CD14-positive monocyte (primary cell): Measurements from ENCODE around the gene CRYBG3. TPM values are rescaled to one million over a fixed set of nuclear protein-coding genes. Genes with fewer than 3 reads are reported as not detected.

Experiments used
- DNase-seq, 3 donors: peaks; one replicate each; pipeline ENCODE4 v3.0.0-alpha.2; 2011 to 2022
- H2AFZ ChIP-seq: 2 replicates; pipeline ENCODE4 v1.6.0; 2012; ENCODE audit warnings: mild to moderate bottlenecking, low read depth, low read length, inconsistent platforms; ENCODE audit not compliant: insufficient read depth, poor library complexity, severe bottlenecking
- H3K27ac ChIP-seq, 2 donors: 1 replicate in 1 of 2; 2 replicates in 1 of 2; pipeline ENCODE4 v1.5.1; 2012 to 2013; ENCODE audit warnings: low read length in 2 of 2, control low read depth in 1 of 2, inconsistent platforms in 1 of 2, low read depth in 1 of 2, mild to moderate bottlenecking in 1 of 2
- H3K27me3 ChIP-seq, 2 donors: one replicate each; pipeline versions ENCODE4 v1.6.0 to v1.6.1; 2011 to 2013; ENCODE audit warnings: low read length in 2 of 2; ENCODE audit not compliant: control insufficient read depth in 2 of 2, insufficient read depth in 2 of 2
- H3K36me3 ChIP-seq, 2 donors: replicated peaks in 1 of 2; 1 replicate in 1 of 2; 2 replicates in 1 of 2; pipeline versions ENCODE4 v1.5.1 to v1.6.1; 2012 to 2013; ENCODE audit warnings: low read length in 2 of 2, control low read depth in 1 of 2, inconsistent platforms in 1 of 2, mild to moderate bottlenecking in 1 of 2; ENCODE audit not compliant: insufficient read depth in 2 of 2, control insufficient read depth in 1 of 2
- H3K4me1 ChIP-seq, 2 donors: 1 replicate in 1 of 2; 2 replicates in 1 of 2; pipeline versions ENCODE4 v1.5.1 to v1.6.1; 2012 to 2013; ENCODE audit warnings: low read length in 2 of 2, control low read depth in 1 of 2, inconsistent platforms in 1 of 2, mild to moderate bottlenecking in 1 of 2, moderate library complexity in 1 of 2; ENCODE audit not compliant: insufficient read depth in 2 of 2, control insufficient read depth in 1 of 2
- H3K4me2 ChIP-seq: replicated peaks from 2 replicates; pipeline ENCODE3; 2012; ENCODE audit warnings: low read length, moderate library complexity, mild to moderate bottlenecking; ENCODE audit not compliant: poor library complexity, severe bottlenecking; ENCODE audit errors: extremely low read depth
- H3K4me3 ChIP-seq, 3 experiments: fragments of 200-600 bp in 1 of 3; sonication (generic) in 1 of 3; replicated peaks in 1 of 3; 1 replicate in 2 of 3; 2 replicates in 1 of 3; pipeline ENCODE4 v1.5.1; 2011 to 2013; ENCODE audit warnings: low read length in 3 of 3, mild to moderate bottlenecking in 3 of 3, control low read depth in 2 of 3, low read depth in 2 of 3, inconsistent platforms in 1 of 3, moderate library complexity in 1 of 3
- H3K79me2 ChIP-seq: 2 replicates; pipeline ENCODE4 v1.6.0; 2012; ENCODE audit warnings: mild to moderate bottlenecking, control low read depth, inconsistent platforms, low read length, moderate library complexity; ENCODE audit not compliant: insufficient read depth
- H3K9ac ChIP-seq: 2 replicates; pipeline ENCODE4 v1.6.0; 2017; ENCODE audit warnings: low read length, mild to moderate bottlenecking; ENCODE audit not compliant: insufficient read depth, poor library complexity, severe bottlenecking
- H3K9me3 ChIP-seq, 2 donors: replicated peaks in 1 of 2; 1 replicate in 1 of 2; 2 replicates in 1 of 2; pipeline versions ENCODE4 v1.5.1 to v1.6.1; 2012 to 2013; ENCODE audit warnings: low read length in 2 of 2, control low read depth in 1 of 2; ENCODE audit not compliant: control insufficient read depth in 1 of 2, insufficient read depth in 1 of 2
- H4K20me1 ChIP-seq: 2 replicates; pipeline ENCODE4 v1.6.0; 2012; ENCODE audit warnings: mild to moderate bottlenecking, low read length, control low read depth, moderate library complexity; ENCODE audit not compliant: insufficient read depth
- H3K27ac Mint-ChIP-seq, 7 donors: one replicate each; pipeline ENCODE4 v1.8.0; 2020; ENCODE audit warnings: mild to moderate bottlenecking in 7 of 7, mixed read lengths in 7 of 7, moderate library complexity in 6 of 7, inconsistent platforms in 2 of 7
- H3K27me3 Mint-ChIP-seq, 3 donors: one replicate each; pipeline ENCODE4 v1.8.0; 2021 to 2022; ENCODE audit warnings: low read depth in 3 of 3, mild to moderate bottlenecking in 3 of 3, mixed read lengths in 3 of 3, moderate library complexity in 3 of 3, inconsistent platforms in 1 of 3
- H3K36me3 Mint-ChIP-seq, 2 donors: one replicate each; pipeline ENCODE4 v1.8.0; 2020; ENCODE audit warnings: mixed read lengths in 2 of 2, inconsistent platforms in 1 of 2, mild to moderate bottlenecking in 1 of 2
- H3K4me1 Mint-ChIP-seq: one replicate; pipeline ENCODE4 v1.8.0; 2020; ENCODE audit warnings: mild to moderate bottlenecking, mixed read lengths
- H3K4me3 Mint-ChIP-seq, 2 donors: one replicate each; pipeline ENCODE4 v1.8.0; 2020; ENCODE audit warnings: mild to moderate bottlenecking in 2 of 2, mixed read lengths in 2 of 2, moderate library complexity in 1 of 2
- H3K9me3 Mint-ChIP-seq, 7 donors: one replicate each; pipeline ENCODE4 v1.8.0; 2020 to 2022; ENCODE audit warnings: mixed read lengths in 7 of 7, mild to moderate bottlenecking in 6 of 7, moderate library complexity in 6 of 7, inconsistent platforms in 2 of 7
- WGBS: methylation state at CpG from one replicate; pipeline ENCODE4 v1.1.5; 2013; ENCODE audit warnings: missing lambda C conversion rate; ENCODE audit not compliant: insufficient coverage; 5-methylcytosine and 5-hydroxymethylcytosine counted together
- intact Hi-C, 2 donors: fragments of 100-400 bp; cut with micrococcal nuclease; formaldehyde crosslinking; loops; one replicate each; pipeline versions ENCODE4 v1.15.0 to v1.15.1; 2023
- polyA plus RNA-seq, 3 donors: library from polyadenylated mRNA; depleted of rRNA in 1 of 3; unstranded in 2 of 3; stranded (reverse) in 1 of 3; fragments of 300-500 nt in 2 of 3; fragments of >200 nt in 1 of 3; fragmentation: Illumina TruSeq in 2 of 3; gene quantifications; 1 replicate in 2 of 3; 2 replicates in 1 of 3; pipeline ENCODE4 v1.2.3, GENCODE V29; 2012 to 2021
- TF ChIP-seq, protein P1 (sequence below): fragments of 200-600 bp; IDR thresholded peaks from one replicate; pipeline ENCODE4 v1.8.0; 2022; ENCODE audit warnings: antibody characterized with exemption, mild to moderate bottlenecking

CRYBG3 gene
- polyA plus RNA-seq, 3 donors: 2.3 to 6.8 (median 5.3) TPM

- Histone ChIP-seq H4K20me1 (peaks cover 75% of the 10 kb centered on the region), H3K79me2 (peaks cover 8% of the 10 kb centered on the region), H3K27ac (no peak overlapping the region), H3K36me3 (peaks cover 0 to 4% of the 10 kb centered on the region in 2 donors), H3K9ac (no peak overlapping the region), H2AFZ (no peak overlapping the region), H3K9me3 (no peaks in the 10 kb centered on the region), H3K4me1 (no peaks in the 10 kb centered on the region), H3K4me3 (no peak overlapping the region), H3K27me3 (no peaks in the 10 kb centered on the region), H3K4me2 (no peak overlapping the region)
- Mint-ChIP-seq H3K9me3 (no peaks in the 10 kb centered on the region), H3K27ac (no peak overlapping the region), H3K27me3 (peaks cover 0 to 2% (median 0%) of the 10 kb centered on the region in 3 donors), H3K4me1 (peaks cover 8% of the 10 kb centered on the region), H3K36me3 (peaks cover 17 to 20% of the 10 kb centered on the region in 2 donors), H3K4me3 (no peak overlapping the region)
- TF ChIP-seq, protein P1, sequence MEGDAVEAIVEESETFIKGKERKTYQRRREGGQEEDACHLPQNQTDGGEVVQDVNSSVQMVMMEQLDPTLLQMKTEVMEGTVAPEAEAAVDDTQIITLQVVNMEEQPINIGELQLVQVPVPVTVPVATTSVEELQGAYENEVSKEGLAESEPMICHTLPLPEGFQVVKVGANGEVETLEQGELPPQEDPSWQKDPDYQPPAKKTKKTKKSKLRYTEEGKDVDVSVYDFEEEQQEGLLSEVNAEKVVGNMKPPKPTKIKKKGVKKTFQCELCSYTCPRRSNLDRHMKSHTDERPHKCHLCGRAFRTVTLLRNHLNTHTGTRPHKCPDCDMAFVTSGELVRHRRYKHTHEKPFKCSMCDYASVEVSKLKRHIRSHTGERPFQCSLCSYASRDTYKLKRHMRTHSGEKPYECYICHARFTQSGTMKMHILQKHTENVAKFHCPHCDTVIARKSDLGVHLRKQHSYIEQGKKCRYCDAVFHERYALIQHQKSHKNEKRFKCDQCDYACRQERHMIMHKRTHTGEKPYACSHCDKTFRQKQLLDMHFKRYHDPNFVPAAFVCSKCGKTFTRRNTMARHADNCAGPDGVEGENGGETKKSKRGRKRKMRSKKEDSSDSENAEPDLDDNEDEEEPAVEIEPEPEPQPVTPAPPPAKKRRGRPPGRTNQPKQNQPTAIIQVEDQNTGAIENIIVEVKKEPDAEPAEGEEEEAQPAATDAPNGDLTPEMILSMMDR: no peak
- DNase-seq: no peak
- intact Hi-C loops: no loop called here
- 100% methylated on average over 2 of the region's 2 CpGs for WGBS
Observed at GRCh38 chr3:97839944-97840343, 18.1 kb downstream of the CRYBG3 start.

DNA sequence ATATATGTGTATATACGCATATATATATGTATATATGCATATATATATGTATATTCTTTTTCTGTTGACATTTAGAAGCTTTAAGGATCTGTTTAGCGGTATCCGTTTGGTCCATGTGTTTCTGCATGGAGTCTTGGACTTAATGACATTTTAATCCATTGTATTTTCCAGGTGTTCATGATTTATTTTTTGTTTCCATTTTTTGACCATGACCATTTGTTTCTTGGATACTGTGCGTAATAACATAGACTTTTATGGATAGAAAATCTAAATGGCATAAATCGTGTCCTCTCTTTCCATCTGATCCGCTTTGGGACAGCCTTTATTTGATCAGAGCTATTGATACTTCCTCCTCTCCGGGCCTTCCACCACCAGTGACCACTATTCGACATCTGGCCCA is 19.5 kb downstream of the CRYBG3 start:
- H3K4me1 Mint-ChIP-seq: peaks cover 8% of the 10 kb centered on the region
- intact Hi-C loops: no loop called here
- WGBS: 97% methylated on average over 6 of the region's 8 CpGs
- Histone ChIP-seq H3K9ac (no peak overlapping the region), H3K36me3 (peaks cover 5 to 6% of the 10 kb centered on the region in 2 donors), H2AFZ (no peak overlapping the region), H3K4me3 (no peak overlapping the region), H4K20me1 (peaks cover 62% of the 10 kb centered on the region), H3K79me2 (peaks cover 8% of the 10 kb centered on the region), H3K27ac (no peak overlapping the region), H3K27me3 (no peaks in the 10 kb centered on the region), H3K9me3 (no peaks in the 10 kb centered on the region), H3K4me1 (no peaks in the 10 kb centered on the region), H3K4me2 (no peak overlapping the region)
- no peaks in the 10 kb centered on the region for H3K9me3 Mint-ChIP-seq
- H3K27me3 Mint-ChIP-seq: peaks cover 0 to under 1% (median 0%) of the 10 kb centered on the region in 3 donors
- H3K4me3 Mint-ChIP-seq: no peak overlapping the region
- no peak overlapping the region for H3K27ac Mint-ChIP-seq
- no peak for DNase-seq
- TF ChIP-seq, protein P1: no peak
- H3K36me3 Mint-ChIP-seq: peaks cover 24 to 30% of the 10 kb centered on the region in 2 donors
